A673 (cell line): ENCODE measurements around the gene STAMBP. TPM values are rescaled to one million over a fixed set of nuclear protein-coding genes. Genes with fewer than 3 reads are reported as not detected.

Source experiments
- BruUV-seq: library from RNA; stranded (reverse); fragments of 400-500 nt; replicated peaks from 2 replicates; lab custom pipeline; 2021; lab: Mats Ljungman, UMichigan
- CTCF ChIA-PET: fragments of 300-600 bp; sonication (Branson Sonifier 250); formaldehyde crosslinking; loops from one replicate; lab custom pipeline; 2022; ENCODE audit warnings: antibody characterized with exemption; lab: Charles Lee
- POLR2A ChIA-PET: fragments of 300-600 bp; sonication (Branson Sonifier 250); formaldehyde crosslinking; loops from one replicate; lab custom pipeline; 2022; ENCODE audit warnings: antibody characterized with exemption; ENCODE audit not compliant: low non-redundant PET; lab: Charles Lee
- DNase-seq: peaks from one replicate; pipeline ENCODE4 v3.0.0-alpha.2; 2015; ENCODE audit warnings: low spot score
- H3K27ac ChIP-seq: fragments of 200-600 bp; sonication (generic); 2 replicates; pipeline ENCODE4 v1.5.1; 2016; ENCODE audit warnings: mixed run types, low read depth, mild to moderate bottlenecking, mixed read lengths, antibody characterized with exemption, low read length; ENCODE audit not compliant: poor library complexity, severe bottlenecking
- H3K27me3 ChIP-seq: fragments of 200-600 bp; sonication (generic); replicated peaks from 2 replicates; pipeline ENCODE4 v1.6.1; 2017; ENCODE audit warnings: mixed run types, low read depth, mild to moderate bottlenecking, mixed read lengths, antibody characterized with exemption, low read length; ENCODE audit not compliant: insufficient read depth, poor library complexity
- H3K36me3 ChIP-seq: fragments of 200-600 bp; sonication (generic); 2 replicates; pipeline ENCODE4 v1.6.1; 2016; ENCODE audit warnings: mixed run types, mild to moderate bottlenecking, mixed read lengths, antibody characterized with exemption, low read length; ENCODE audit not compliant: insufficient read depth, poor library complexity, severe bottlenecking
- H3K4me1 ChIP-seq: fragments of 200-600 bp; sonication (generic); 2 replicates; pipeline ENCODE4 v1.6.1; 2017; ENCODE audit warnings: mixed run types, mild to moderate bottlenecking, mixed read lengths, antibody characterized with exemption, low read length; ENCODE audit not compliant: insufficient read depth, poor library complexity, severe bottlenecking
- H3K4me3 ChIP-seq: fragments of 200-600 bp; sonication (generic); 2 replicates; pipeline ENCODE4 v1.5.1; 2016; ENCODE audit warnings: low read depth, mixed run types, mild to moderate bottlenecking, mixed read lengths, low read length; ENCODE audit not compliant: poor library complexity, severe bottlenecking
- H3K9me3 ChIP-seq: fragments of 200-600 bp; sonication (generic); 2 replicates; pipeline ENCODE4 v1.6.1; 2016; ENCODE audit warnings: mixed run types, low read depth, mild to moderate bottlenecking, mixed read lengths, antibody characterized with exemption, low read length; ENCODE audit not compliant: poor library complexity, severe bottlenecking
- CTCF ChIP-seq: fragments of 300-800, 200-600 bp; sonication (generic); conservative IDR thresholded peaks from 2 replicates; pipeline ENCODE4 v1.5.1; 2017; ENCODE audit warnings: low read depth, mild to moderate bottlenecking, antibody characterized with exemption, low read length, moderate library complexity, mixed read lengths
- EZH2 ChIP-seq: fragments of 200-600 bp; sonication (generic); IDR thresholded peaks from 2 replicates; pipeline ENCODE4 v1.6.1; 2017; ENCODE audit warnings: borderline replicate concordance, low read depth, mild to moderate bottlenecking, mixed read lengths, antibody characterized with exemption, low read length; ENCODE audit not compliant: poor library complexity, severe bottlenecking
- intact Hi-C: fragments of 100-400 bp; cut with micrococcal nuclease; formaldehyde crosslinking; loops from one replicate; pipeline ENCODE4 v1.10.0; 2022; ENCODE audit not compliant: unreplicated experiment
- total RNA-seq: library from RNA; stranded (reverse); gene quantifications from 2 replicates; pipeline ENCODE4 v1.2.3, GENCODE V29; 2021

The STAMBP gene
- total RNA-seq, 1 experiment from 2014 or later, result 67.1 TPM

GRCh38 chr2:73897934-73898333, 69.2 kb downstream of the STAMBP start:
- no peaks in the 10 kb centered on the region for H3K36me3 ChIP-seq
- no peaks in the 10 kb centered on the region for H3K4me1 ChIP-seq
- CTCF ChIA-PET, result no interaction called here
- no peak for DNase-seq
- no peaks in the 10 kb centered on the region for H3K27me3 ChIP-seq
- H3K27ac ChIP-seq, result no peak overlapping the region
- H3K9me3 ChIP-seq, result no peaks in the 10 kb centered on the region
- TF ChIP-seq CTCF (no peak), EZH2 (no peak)
- intact Hi-C loops, result no loop called here
- no peak overlapping the region for H3K4me3 ChIP-seq
- no TSS peak for BruUV-seq
- POLR2A ChIA-PET, result no interaction called here

- BruUV-seq, result no TSS peak
Measured at GRCh38 chr2:73899801-73900336, 71.1 kb downstream of the STAMBP start.

DNA sequence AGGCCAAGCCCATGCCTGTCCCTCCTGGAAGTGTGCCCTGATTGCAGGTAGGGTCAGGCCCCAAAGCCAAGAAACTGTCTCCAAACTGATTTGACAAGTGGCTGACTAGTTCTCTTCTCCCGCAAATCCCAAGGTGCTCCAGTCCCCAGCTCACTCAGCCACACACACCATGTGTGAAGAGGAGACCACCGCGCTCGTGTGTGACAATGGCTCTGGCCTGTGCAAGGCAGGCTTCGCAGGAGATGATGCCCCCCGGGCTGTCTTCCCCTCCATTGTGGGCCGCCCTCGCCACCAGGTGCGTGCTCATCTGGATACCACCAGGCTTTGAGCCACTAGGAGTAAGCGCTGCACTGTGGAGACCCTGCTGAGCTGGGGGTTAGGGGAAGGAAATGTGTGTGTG, 72.4 kb downstream of the STAMBP start:
- Histone ChIP-seq H3K27ac (no peak overlapping the region), H3K4me3 (no peak overlapping the region), H3K9me3 (no peaks in the 10 kb centered on the region), H3K27me3 (no peaks in the 10 kb centered on the region), H3K4me1 (no peaks in the 10 kb centered on the region), H3K36me3 (no peaks in the 10 kb centered on the region)
- TF ChIP-seq EZH2, result no peak
- no peak for TF ChIP-seq CTCF
- intact Hi-C loops, result no loop called here
- CTCF ChIA-PET, result no interaction called here
- POLR2A ChIA-PET, result no interaction called here
- DNase-seq, result no peak
- BruUV-seq, result no TSS peak

More at GRCh38 chr2:73899801-73900336, 71.1 kb downstream of the STAMBP start:
- intact Hi-C loops, result no loop called here
- H3K27ac ChIP-seq, result no peak overlapping the region
- no peaks in the 10 kb centered on the region for H3K4me1 ChIP-seq
- H3K27me3 ChIP-seq, result no peaks in the 10 kb centered on the region
- TF ChIP-seq CTCF, result no peak
- TF ChIP-seq EZH2, result no peak
- H3K9me3 ChIP-seq, result no peaks in the 10 kb centered on the region
- POLR2A ChIA-PET, result no interaction called here
- H3K36me3 ChIP-seq, result no peaks in the 10 kb centered on the region
- H3K4me3 ChIP-seq, result no peak overlapping the region
- CTCF ChIA-PET, result no interaction called here
- DNase-seq, result no peak
